ENCODE measurements around the gene PGAM4. TPM values are rescaled to one million over a fixed set of nuclear protein-coding genes. Genes with fewer than 3 reads are reported as not detected.

Gene PGAM4
- total and polyA plus RNA-seq, 8 donors = not detected

DNA sequence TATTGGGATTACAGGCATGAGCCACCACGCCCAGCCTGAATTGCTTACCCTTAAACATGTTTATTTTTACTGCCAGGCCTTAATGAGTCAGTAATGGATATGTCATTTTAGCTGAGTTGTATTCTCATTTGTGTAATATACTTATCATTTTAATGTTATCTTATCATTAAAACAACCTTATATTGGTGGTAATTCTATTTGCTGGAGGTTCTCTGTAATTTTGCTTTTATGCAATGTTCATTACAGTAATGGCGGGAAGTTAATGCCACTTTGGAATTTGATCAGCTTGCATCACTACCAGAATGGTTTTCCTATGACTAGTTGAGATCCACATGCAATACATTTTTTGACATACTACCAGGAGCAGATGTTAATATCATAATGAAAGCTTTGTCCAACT, 6.3 kb upstream of the PGAM4 start:
- DNase-seq = peak; percentile 4 to 38
- TF ChIP-seq EP300 (IDR thresholded peaks at IDR 0.05) (no peak), POLR2A (IDR thresholded peaks at IDR 0.05) (no peak), POLR2AphosphoS5 (IDR thresholded peaks at IDR 0.05) (peak in 1 of 3 donors; percentile 29)
- WGBS, 5 donors = 35 to 77% (median 43%) methylated on average over 2 of the region's 2 CpGs

GRCh38 chrX:77967631-77968030, 1.8 kb downstream of the PGAM4 start:
- Histone ChIP-seq H3K27me3 (no peaks in the 10 kb centered on the region), H3K9me3 (no peaks in the 10 kb centered on the region), H3K36me3 (no peaks in the 10 kb centered on the region), H3K27ac (no peak overlapping the region), H3K4me1 (no peaks in the 10 kb centered on the region), H3K4me3 (no peak overlapping the region)
- intact Hi-C loops (cut with DNase I; ENCODE audit: low total_unique reads) = no loop called here
- 54 to 84% (median 66%) methylated on average over 1 of the region's 1 CpG for WGBS, 5 donors
- TF ChIP-seq EP300 (IDR thresholded peaks at IDR 0.05) (no peak), POLR2A (IDR thresholded peaks at IDR 0.05) (no peak), POLR2AphosphoS5 (IDR thresholded peaks at IDR 0.05) (no peak)
- TF ChIP-seq, protein P1, sequence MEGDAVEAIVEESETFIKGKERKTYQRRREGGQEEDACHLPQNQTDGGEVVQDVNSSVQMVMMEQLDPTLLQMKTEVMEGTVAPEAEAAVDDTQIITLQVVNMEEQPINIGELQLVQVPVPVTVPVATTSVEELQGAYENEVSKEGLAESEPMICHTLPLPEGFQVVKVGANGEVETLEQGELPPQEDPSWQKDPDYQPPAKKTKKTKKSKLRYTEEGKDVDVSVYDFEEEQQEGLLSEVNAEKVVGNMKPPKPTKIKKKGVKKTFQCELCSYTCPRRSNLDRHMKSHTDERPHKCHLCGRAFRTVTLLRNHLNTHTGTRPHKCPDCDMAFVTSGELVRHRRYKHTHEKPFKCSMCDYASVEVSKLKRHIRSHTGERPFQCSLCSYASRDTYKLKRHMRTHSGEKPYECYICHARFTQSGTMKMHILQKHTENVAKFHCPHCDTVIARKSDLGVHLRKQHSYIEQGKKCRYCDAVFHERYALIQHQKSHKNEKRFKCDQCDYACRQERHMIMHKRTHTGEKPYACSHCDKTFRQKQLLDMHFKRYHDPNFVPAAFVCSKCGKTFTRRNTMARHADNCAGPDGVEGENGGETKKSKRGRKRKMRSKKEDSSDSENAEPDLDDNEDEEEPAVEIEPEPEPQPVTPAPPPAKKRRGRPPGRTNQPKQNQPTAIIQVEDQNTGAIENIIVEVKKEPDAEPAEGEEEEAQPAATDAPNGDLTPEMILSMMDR (IDR thresholded peaks at IDR 0.05) = no peak
- DNase-seq = no peak

More for the DNA sequence above, 6.3 kb upstream of the PGAM4 start:
- Histone ChIP-seq H3K4me3 (no peak overlapping the region), H3K27me3 (no peaks in the 10 kb centered on the region), H3K9me3 (no peaks in the 10 kb centered on the region), H3K4me1 (no peaks in the 10 kb centered on the region), H3K36me3 (no peaks in the 10 kb centered on the region), H3K27ac (no peak overlapping the region)
- intact Hi-C loops (cut with DNase I; ENCODE audit: low total_unique reads) = no loop called here

- 87 to 98% (median 93%) methylated on average over 3 of the region's 3 CpGs for WGBS, 5 donors
Measured at GRCh38 chrX:77966361-77966760, 3.1 kb downstream of the PGAM4 start.

GRCh38 chrX:77962068-77962902, 7.2 kb downstream of the PGAM4 start:
- H3K27ac ChIP-seq = no peak overlapping the region
- 58 to 72% (median 64%) methylated on average over 13 of the region's 13 CpGs for WGBS, 5 donors
- intact Hi-C loops (cut with DNase I; ENCODE audit: low total_unique reads) = no loop called here
- H3K27me3 ChIP-seq = no peaks in the 10 kb centered on the region
- no peak overlapping the region for H3K4me3 ChIP-seq
- no peak for TF ChIP-seq POLR2A (IDR thresholded peaks at IDR 0.05)
- no peak for TF ChIP-seq POLR2AphosphoS5 (IDR thresholded peaks at IDR 0.05)
- no peak for TF ChIP-seq EP300 (IDR thresholded peaks at IDR 0.05)
- TF ChIP-seq, protein P1 (IDR thresholded peaks at IDR 0.05) = no peak
- peaks cover 0 to 11% (median 3%) of the 10 kb centered on the region in 4 donors for H3K9me3 ChIP-seq
- no peaks in the 10 kb centered on the region for H3K36me3 ChIP-seq
- no peaks in the 10 kb centered on the region for H3K4me1 ChIP-seq
- DNase-seq = no peak

More at GRCh38 chrX:77966361-77966760, 3.1 kb downstream of the PGAM4 start:
- Histone ChIP-seq H3K36me3 (no peaks in the 10 kb centered on the region), H3K9me3 (no peaks in the 10 kb centered on the region), H3K27me3 (no peaks in the 10 kb centered on the region), H3K4me3 (no peak overlapping the region), H3K4me1 (no peaks in the 10 kb centered on the region), H3K27ac (no peak overlapping the region)
- intact Hi-C loops (cut with DNase I; ENCODE audit: low total_unique reads) = no loop called here
- TF ChIP-seq, protein P1 (IDR thresholded peaks at IDR 0.05) = no peak
- DNase-seq = no peak

DNA sequence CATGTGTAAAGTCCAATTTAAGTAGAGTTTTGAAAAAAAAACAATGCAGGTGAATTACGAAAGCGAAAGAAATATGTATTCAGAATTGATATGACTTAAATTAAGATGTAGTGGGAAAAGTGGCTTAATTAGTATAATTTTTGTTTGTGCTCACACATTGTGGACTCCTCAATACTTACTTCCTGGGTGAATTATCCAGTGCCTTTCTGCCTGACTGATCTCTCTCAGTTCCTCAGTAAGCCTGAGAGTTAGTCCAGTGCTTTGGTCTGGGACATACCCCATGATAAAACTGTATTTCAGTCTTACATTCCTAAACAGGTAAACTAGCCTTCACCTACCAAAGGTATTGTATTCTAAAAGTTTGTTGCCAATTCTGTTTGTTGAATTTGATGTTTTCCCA, 8.4 kb downstream of the PGAM4 start:
- TF ChIP-seq POLR2A (IDR thresholded peaks at IDR 0.05) (no peak), EP300 (IDR thresholded peaks at IDR 0.05) (no peak)
- TF ChIP-seq, protein P1 (IDR thresholded peaks at IDR 0.05) = no peak
- DNase-seq = no peak
- H3K9me3 ChIP-seq = peaks cover 0 to 11% (median 3%) of the 10 kb centered on the region in 4 donors
- no peak overlapping the region for H3K4me3 ChIP-seq
- no peaks in the 10 kb centered on the region for H3K4me1 ChIP-seq
- intact Hi-C loops (cut with DNase I; ENCODE audit: low total_unique reads) = no loop called here
- WGBS, 5 donors = 81 to 97% (median 92%) methylated on average over 2 of the region's 2 CpGs
- H3K27ac ChIP-seq = no peak overlapping the region
- H3K27me3 ChIP-seq = no peaks in the 10 kb centered on the region
- no peaks in the 10 kb centered on the region for H3K36me3 ChIP-seq
